Adrenal gland (tissue), 12 donors: ENCODE results near the gene NR6A1. TPM values are rescaled to one million over a fixed set of nuclear protein-coding genes. Genes with fewer than 3 reads are reported as not detected.

Source experiments
- DNase-seq, 7 donors: peaks; one replicate each; pipeline ENCODE4 v3.0.0-alpha.2; 2019 to 2020
- H3K27ac ChIP-seq, 5 donors: fragments of 200-600 bp; sonication (generic) in 4 of 5; 1 replicate in 3 of 5; 2 replicates in 2 of 5; pipeline versions ENCODE4 v1.5.1 to v1.8.0; 2016 to 2020; ENCODE audit warnings: mild to moderate bottlenecking in 1 of 5
- H3K27me3 ChIP-seq: fragments of 200-600 bp; 2 replicates; pipeline ENCODE4 v1.8.0; 2021
- H3K36me3 ChIP-seq, 2 donors: fragments of 200-600 bp; replicated peaks in 1 of 2; 1 replicate in 1 of 2; 2 replicates in 1 of 2; pipeline versions ENCODE4 v1.5.1 to v1.8.0; 2018 to 2022
- H3K4me1 ChIP-seq, 2 donors: fragments of 200-600 bp; replicated peaks in 1 of 2; 1 replicate in 1 of 2; 2 replicates in 1 of 2; pipeline versions ENCODE4 v1.5.1 to v1.8.0; 2018 to 2021
- H3K4me3 ChIP-seq, 4 donors: fragments of 200-600 bp; sonication (generic) in 3 of 4; one replicate each; pipeline ENCODE4 v1.5.1; 2016 to 2018
- H3K9me3 ChIP-seq, 3 donors: fragments of 200-600 bp; sonication (generic) in 1 of 3; replicated peaks in 1 of 3; 1 replicate in 2 of 3; 2 replicates in 1 of 3; pipeline versions ENCODE4 v1.5.1 to v1.8.0; 2016 to 2021
- CTCF ChIP-seq, 6 experiments: fragments of 450-650 bp in 4 of 6; fragments of 200-600 bp in 2 of 6; sonication (generic) in 1 of 6; IDR thresholded peaks; 1 replicate in 5 of 6; 2 replicates in 1 of 6; pipeline versions ENCODE4 v1.5.1 to v1.8.0; 2016 to 2021; ENCODE audit warnings: antibody characterized with exemption in 6 of 6, mild to moderate bottlenecking in 2 of 6, moderate library complexity in 1 of 6
- POLR2A ChIP-seq, 2 donors: fragments of 450-650 bp; IDR thresholded peaks; one replicate each; pipeline ENCODE4 v1.6.1; 2017; ENCODE audit warnings: antibody characterized with exemption in 2 of 2, mild to moderate bottlenecking in 2 of 2, moderate library complexity in 1 of 2
- WGBS, 4 donors: extraction: QIAGEN DNeasy Blood & Tissue Kit in 2 of 4; methylation state at CpG; one replicate each; pipeline versions ENCODE4 v1.1.5 to v1.1.7; 2013 to 2017; 5-methylcytosine and 5-hydroxymethylcytosine counted together
- intact Hi-C, 2 donors: fragments of 100-400 bp; cut with DNase I; formaldehyde crosslinking; loops; one replicate each; pipeline versions ENCODE4 v1.14.1 to v1.15.0; 2022 to 2023
- polyA plus RNA-seq, 3 donors: library from polyadenylated mRNA; stranded (reverse); fragments of 200-250 nt in 2 of 3; fragments of 350-450 nt in 1 of 3; fragmentation: Illumina TruSeq in 1 of 3; extraction: RNeasy Lipid Tissue Mini Kit (QIAGEN cat#74804) in 1 of 3; gene quantifications; one replicate each; pipeline ENCODE4 v1.2.3, GENCODE V29; 2013 to 2014
- total RNA-seq, 9 donors: library from RNA; depleted of rRNA in 4 of 9; stranded (reverse); fragments of >200 nt in 4 of 9; fragments of 120-200 nt in 1 of 9; fragmentation: NEBNext Ultra II Directional in 1 of 9; extraction: Animal tissue kit (Norgen Biotek cat#: 25700) in 1 of 9; gene quantifications; one replicate each; pipeline versions ENCODE4 v1.1.0 to v1.2.4, GENCODE V29; 2013 to 2023
- donor health status: healthy with polysubstance abuse.
- donor health status: Bipolar disorder and iron deficiency.
- donor health status: DM: yes; HTN: yes; CAD: no.
- donor health status: DM: no; HTN: no; CAD: no.
- donor health status: DM: no; HTN: no; CAD: no.
- donor health status: DM: yes; HTN: yes; CAD: no.

Gene NR6A1
- total and polyA plus RNA-seq, 12 donors = 0.46 to 9.8 (median 1.5) TPM

- 16 to 36% (median 23%) methylated on average over 3 of the region's 3 CpGs for WGBS, 4 donors
- no peak for DNase-seq
- no peak overlapping the region for H3K4me3 ChIP-seq
- H3K9me3 ChIP-seq = no peaks in the 10 kb centered on the region
- TF ChIP-seq POLR2A (IDR thresholded peaks at IDR 0.05) = no peak
- no peak for TF ChIP-seq CTCF (IDR thresholded peaks at IDR 0.05)
- intact Hi-C loops = no loop called here
- no peaks in the 10 kb centered on the region for H3K36me3 ChIP-seq
- no peaks in the 10 kb centered on the region for H3K4me1 ChIP-seq
- peaks cover 20% of the 10 kb centered on the region for H3K27me3 ChIP-seq
- no peak overlapping the region for H3K27ac ChIP-seq
Observed at GRCh38 chr9:124758061-124758460, 13.1 kb downstream of the NR6A1 start.

GRCh38 chr9:124757616-124758015, 13.5 kb downstream of the NR6A1 start:
- Histone ChIP-seq H3K27me3 (peaks cover 16% of the 10 kb centered on the region), H3K4me3 (no peak overlapping the region), H3K4me1 (no peaks in the 10 kb centered on the region), H3K36me3 (no peaks in the 10 kb centered on the region), H3K27ac (no peak overlapping the region), H3K9me3 (no peaks in the 10 kb centered on the region)
- intact Hi-C loops = no loop called here
- DNase-seq = no peak
- 40 to 48% (median 44%) methylated on average over 6 of the region's 6 CpGs for WGBS, 4 donors
- TF ChIP-seq POLR2A (IDR thresholded peaks at IDR 0.05) (no peak), CTCF (IDR thresholded peaks at IDR 0.05) (no peak)

- intact Hi-C loops = no loop called here
- H3K9me3 ChIP-seq = peaks cover 0 to 4% (median 0%) of the 10 kb centered on the region in 3 donors
- no peak for DNase-seq
- WGBS, 4 donors = 47 to 62% (median 52%) methylated on average over 2 of the region's 2 CpGs
- no peak for TF ChIP-seq POLR2A (IDR thresholded peaks at IDR 0.05)
- no peak for TF ChIP-seq CTCF (IDR thresholded peaks at IDR 0.05)
- H3K36me3 ChIP-seq = no peaks in the 10 kb centered on the region
- peaks cover 14% of the 10 kb centered on the region for H3K27me3 ChIP-seq
- no peaks in the 10 kb centered on the region for H3K4me1 ChIP-seq
- H3K4me3 ChIP-seq = no peak overlapping the region
- no peak overlapping the region for H3K27ac ChIP-seq
Observed at GRCh38 chr9:124756011-124756410, 15.1 kb downstream of the NR6A1 start.

- TF ChIP-seq CTCF (IDR thresholded peaks at IDR 0.05) (no peak), POLR2A (IDR thresholded peaks at IDR 0.05) (no peak)
- intact Hi-C loops = no loop called here
- WGBS, 4 donors = 55 to 74% (median 61%) methylated on average over 3 of the region's 3 CpGs
Observed at GRCh38 chr9:124755061-124755460, 16.1 kb downstream of the NR6A1 start.

More at GRCh38 chr9:124755061-124755460, 16.1 kb downstream of the NR6A1 start:
- peaks cover 0 to 4% (median 0%) of the 10 kb centered on the region in 3 donors for H3K9me3 ChIP-seq
- no peak overlapping the region for H3K4me3 ChIP-seq
- H3K36me3 ChIP-seq = no peaks in the 10 kb centered on the region
- no peaks in the 10 kb centered on the region for H3K4me1 ChIP-seq
- H3K27ac ChIP-seq = no peak overlapping the region
- peaks cover 14% of the 10 kb centered on the region for H3K27me3 ChIP-seq
- no peak for DNase-seq
